ENCODE data around the gene PGF.

- TF ChIP-seq CTCF (IDR thresholded peaks at IDR 0.05) (no peak), POLR2AphosphoS5 (IDR thresholded peaks at IDR 0.05) (no peak)
Measured at GRCh38 chr14:74898694-74899093, 56.7 kb downstream of the PGF start.
